GM21390 (cell line): ENCODE results near the gene UNC5B.
"Not testable (repeated sequence)": the region's sequence is repeated elsewhere in the genome, so short reads cannot be mapped to it uniquely, and the experiment has no call there.

Experiments
- ATAC-seq: cut with Tn5 transposase; IDR thresholded peaks from one replicate; pipeline ENCODE4 v1.9.1; 2021; ENCODE audit not compliant: unreplicated experiment

UNC5B gene

DNA sequence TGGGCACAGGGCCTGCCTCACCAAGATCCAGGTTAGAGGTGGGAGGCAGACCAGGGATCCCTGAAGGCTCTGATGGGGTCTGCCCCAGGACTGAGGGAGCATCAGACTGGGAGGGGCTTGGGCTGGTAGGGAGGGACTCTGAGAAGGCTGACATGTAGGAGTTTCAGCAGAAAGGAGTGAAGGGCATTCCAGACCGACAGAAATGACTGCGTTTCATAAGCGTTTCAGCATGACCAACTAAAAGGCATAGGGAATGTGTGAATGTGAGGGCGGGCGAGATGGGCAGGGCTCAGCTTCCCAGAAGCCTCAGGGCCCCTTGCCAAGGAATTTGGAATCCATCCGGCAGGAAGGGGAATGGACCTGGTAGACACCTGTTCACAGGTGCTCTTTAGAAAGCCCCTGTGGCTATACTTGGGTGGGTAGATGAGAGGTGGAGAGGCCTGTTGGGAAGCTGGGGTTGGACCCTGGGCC, 81.8 kb downstream of the UNC5B start:
- no peak for ATAC-seq

DNA sequence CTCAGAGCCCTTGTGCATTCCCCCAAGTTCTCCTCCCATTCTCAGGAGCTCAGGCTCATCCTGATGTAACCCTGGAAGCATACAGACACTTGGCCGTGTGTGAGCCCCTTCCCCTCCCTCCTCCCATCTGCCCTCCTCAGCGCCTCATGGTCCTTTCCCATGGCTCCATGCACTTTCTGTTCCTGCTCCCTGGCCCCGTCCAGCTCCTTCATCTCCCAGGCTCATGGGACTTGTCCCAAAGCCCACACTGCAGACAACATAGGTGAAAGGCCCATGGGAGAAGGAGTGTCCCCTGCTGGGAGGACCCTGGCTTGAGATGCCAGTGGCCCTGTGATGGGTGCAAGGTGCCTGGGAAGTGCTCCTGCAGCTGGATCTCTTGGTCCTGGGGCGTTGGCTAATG, 82.5 kb downstream of the UNC5B start:
- no peak for ATAC-seq

DNA sequence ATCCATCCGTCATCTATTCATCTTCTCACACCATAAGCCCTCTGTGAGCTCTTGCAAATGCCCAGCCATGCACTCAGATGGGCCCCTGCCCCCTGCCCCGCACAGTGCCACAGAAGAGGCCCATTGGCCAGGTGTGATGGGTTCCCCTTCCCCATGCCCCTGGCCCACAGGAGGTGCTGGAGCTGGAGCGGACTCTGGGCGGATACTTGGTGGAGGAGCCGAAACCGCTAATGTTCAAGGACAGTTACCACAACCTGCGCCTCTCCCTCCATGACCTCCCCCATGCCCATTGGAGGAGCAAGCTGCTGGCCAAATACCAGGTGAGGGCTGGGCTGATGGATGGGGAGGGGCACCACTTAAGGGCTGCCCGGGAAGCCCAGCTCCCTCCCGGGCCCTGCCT, 83.3 kb downstream of the UNC5B start:
- ATAC-seq = no peak

DNA sequence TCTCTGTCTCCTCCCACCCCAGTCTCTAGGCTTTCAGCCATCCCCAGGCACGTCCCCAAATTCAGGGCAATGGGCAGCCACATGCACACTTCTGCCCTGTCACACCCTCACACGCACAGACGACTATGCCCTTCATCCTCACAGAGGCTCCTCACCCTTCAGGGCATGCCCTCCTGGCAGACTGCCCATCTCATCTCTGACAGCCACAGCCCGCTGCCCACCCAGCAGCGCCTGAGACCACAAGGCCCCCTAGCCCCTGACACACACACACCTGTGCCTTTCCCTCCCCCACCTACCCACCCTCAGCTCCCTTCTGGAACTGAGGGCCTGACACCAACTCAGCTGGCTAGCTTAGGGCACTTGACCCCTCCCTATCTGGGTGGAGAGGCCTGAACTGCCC, 83.7 kb downstream of the UNC5B start:
- no peak for ATAC-seq

DNA sequence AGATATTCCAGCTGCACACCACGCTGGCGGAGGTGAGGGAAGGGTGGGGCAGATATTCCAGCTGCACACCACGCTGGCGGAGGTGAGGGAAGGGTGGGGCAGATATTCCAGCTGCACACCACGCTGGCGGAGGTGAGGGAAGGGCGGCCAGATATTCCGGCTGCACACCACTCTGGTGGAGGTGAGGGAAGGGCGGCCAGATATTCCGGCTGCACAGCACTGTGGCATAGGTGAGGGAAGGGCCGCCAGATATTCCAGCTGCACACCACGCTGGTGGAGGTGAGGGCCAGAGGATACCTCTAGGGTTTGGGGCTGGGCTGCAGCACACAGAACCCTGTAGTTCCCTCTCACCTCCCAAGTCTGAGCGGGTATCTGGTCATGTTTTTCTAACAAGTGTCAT, 84.4 kb downstream of the UNC5B start:
- ATAC-seq = not testable (repeated sequence)

DNA sequence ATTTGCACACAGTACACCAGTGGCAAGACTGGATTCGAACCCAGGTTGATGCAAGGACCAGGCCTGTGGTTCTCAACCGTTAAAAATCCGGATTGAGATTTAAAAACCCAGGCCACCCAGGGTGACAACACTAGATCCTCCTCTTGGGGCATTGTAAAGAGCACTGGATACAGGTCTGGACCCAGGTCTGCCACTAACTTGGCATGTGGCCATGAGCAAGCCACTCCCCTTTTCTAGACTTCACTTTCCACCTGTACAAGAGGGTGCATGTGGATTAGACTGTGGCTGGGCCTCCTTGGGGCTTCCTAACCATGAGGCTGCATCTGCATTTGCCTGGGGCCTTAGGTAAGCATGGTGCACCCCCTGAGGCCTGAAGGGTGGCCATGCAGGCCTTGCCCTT, 85.0 kb downstream of the UNC5B start:
- ATAC-seq = no peak

DNA sequence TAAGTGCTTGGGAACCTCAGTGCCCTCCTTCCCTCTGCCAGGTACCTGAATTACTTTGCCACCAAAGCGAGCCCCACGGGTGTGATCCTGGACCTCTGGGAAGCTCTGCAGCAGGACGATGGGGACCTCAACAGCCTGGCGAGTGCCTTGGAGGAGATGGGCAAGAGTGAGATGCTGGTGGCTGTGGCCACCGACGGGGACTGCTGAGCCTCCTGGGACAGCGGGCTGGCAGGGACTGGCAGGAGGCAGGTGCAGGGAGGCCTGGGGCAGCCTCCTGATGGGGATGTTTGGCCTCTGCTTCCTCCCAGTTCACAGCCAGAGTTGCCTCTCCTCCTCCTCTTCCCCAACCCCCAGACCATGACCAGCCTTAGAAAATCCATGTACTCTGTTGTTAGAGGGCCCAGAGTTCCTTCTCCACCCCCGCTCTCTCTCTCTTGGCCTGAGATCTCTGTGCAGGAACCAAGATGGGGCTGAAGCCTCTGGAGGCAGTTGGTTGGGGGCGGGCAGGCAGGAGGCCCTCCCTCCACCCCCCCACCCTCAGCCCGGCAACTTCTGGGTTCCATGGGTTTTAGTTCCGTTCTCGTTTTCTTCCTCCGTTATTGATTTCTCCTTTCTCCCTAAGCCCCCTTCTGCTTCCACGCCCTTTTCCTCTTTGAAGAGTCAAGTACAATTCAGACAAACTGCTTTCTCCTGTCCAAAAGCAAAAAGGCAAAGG, 86.9 kb downstream of the UNC5B start:
- ATAC-seq = no peak

DNA sequence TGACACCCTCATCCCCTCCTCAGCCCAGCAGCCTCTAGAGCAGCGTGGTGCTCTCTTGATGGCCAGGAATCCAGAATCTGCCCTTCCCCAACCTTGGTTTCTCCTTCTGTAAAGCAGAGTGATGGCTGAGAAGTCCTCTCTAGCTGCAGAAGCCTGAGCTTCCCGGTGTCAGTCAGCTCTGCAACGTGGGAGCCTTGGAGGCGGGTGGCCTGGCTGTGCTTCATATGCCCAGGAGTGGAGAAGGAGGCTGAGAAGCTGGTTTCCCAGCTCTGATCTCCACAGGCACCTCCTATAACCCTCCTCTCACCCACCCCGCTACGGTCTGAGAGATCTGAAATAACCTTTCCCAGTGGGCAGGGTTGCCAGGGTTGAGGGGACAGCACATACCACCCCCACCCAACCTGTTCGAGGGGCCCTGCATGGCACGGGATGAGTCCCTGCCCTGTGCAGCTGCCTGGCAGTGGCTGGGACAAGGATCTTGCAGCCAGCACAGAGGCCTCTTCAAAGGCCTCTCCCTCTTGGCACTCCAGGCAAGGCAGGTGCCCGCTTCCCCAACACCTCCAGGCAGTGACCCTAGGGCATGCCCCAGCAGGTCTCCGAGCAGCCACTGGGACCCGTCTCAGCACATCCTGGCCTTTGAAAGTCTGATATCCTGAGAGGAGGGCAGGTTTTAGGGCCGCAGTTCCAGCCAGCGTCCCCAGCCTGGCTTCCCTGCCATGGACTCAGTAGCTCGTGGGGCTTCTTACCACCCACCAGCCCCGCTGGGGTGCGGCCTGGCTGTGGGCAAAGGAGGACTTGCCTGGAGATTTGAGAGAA, 88.4 kb downstream of the UNC5B start:
- ATAC-seq = no peak

DNA sequence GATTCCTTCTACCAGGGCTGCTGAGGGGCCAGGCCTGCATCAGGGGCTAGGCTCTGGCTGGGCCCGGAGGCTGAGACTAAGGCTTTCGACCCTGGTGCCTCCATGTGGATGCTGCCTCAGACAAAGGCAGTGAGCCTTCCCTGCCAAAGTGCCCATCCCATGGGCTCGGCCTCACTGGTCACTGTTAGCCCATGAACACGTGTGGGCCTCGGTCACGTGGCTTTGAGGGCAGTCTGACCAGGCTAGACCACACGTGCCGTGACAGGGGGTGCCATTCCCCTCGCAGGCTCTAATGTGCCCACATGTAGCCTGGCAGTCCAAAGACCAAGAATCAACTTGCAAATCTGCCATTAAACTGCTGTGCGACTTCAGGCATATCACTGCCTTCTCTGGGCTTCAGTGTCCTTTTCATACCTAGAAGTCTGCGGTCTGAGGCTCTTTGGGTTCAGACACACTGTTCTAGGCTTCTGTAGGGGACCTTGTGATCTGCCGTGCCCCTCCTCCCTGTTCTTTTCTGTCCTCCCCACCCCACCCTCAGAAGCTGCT, 89.1 kb downstream of the UNC5B start:
- ATAC-seq = no peak

DNA sequence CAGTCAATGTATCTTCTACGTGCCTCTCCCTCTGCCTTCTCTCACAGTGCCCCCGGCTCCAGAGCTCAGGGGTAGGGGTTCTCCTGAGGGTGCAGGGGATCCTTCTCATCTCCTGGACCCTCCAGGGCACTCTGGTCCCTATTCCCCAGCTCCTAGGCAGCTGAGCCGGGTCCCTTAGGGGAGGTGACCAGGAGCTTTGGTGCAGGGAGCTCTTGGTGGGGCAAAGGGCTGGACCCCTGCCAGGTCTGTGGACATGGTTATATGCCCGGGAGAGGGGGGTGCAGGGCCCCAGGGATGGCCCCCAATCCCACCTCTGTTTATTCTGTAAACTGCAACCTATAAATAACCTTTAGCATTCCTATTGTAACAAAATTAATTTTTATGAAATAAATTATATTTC, 90.1 kb downstream of the UNC5B start:
- ATAC-seq = no peak

DNA sequence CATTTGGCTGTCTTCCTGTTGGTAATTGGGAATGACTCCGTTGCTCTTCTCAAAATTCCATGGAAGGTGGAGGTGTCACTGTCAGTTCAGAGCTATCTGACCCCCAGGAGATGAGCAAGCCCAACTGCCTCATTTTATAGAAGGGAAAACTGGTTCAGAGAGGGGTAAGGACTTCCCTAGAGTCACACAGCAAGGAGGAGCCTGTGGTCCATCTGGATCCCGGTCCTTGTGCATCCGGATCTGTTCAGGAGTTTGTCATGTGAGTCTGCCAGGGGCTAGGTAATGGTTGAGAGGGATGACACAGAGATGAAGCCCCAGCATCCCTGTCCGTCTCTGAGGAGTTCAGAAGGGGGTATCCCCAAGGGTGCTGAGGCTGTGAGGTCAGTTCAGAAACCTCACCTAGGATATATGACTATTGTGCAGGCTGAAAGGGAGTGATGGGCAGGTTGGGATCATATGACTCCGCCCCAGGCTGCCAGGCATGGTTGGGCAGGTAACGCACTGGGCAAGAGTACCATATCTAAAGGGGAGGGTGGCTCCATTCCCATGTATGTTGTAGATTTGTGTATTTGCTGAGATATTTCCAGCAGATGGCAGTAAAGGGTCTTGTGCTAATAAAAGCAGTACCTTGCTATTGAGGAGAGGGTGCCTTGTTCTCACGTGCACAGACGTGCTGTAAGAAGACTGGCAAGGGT, 90.7 kb downstream of the UNC5B start:
- ATAC-seq = no peak

DNA sequence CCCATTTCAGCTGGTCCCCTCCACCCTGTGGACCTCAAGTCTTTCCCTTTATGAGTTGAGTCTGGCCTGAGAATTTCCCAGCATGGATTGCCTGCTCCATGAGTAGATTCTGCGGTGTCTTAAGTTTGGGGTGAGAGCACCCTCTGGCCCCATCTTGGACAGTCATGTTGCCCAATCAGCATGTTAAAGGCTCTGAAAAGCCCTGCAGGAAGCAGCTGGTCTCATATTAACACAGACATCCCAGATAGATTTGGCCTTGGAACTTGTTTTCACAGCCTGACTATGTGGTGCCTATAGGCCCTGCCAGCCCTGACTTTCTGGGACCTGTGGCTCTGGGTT, 91.2 kb downstream of the UNC5B start:
- ATAC-seq = no peak

DNA sequence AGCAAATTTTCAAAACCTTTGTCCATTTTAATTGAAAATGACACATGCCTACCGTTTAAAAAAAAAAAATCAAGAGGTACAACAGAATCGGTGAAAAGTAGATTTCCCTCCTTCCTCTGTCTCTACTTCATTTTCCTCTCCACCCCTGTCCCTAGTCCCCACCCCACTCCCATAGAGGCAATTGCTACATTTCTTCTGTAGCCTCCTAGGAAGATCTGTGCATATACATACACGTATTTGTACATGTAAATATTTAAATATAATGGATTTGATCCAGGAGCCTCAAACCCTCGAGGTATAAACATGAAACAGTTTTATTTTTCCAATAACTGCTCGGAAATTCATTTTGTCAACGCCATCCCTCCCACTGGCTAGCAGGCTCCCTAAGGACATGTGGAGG, 92.5 kb downstream of the UNC5B start:
- no peak for ATAC-seq

DNA sequence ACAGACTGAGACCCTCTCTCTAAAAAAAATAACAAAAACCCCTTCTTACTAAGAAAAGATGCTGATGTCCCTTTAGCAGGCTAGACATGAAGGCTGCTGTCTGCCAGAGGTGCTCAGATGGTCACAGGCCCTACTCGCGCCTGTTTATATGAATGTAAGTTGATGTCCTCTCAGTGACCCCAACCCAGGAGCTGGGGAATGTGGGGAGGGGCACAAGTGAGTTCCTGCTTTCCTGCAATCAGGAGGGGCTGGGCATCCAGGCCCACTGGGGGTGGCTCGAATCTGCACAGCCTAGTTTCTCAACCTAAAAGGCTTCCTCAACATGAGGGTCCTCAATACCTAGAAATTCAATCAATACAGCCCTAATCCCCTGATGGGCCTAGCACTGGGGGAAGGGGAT, 94.6 kb downstream of the UNC5B start:
- no peak for ATAC-seq

DNA sequence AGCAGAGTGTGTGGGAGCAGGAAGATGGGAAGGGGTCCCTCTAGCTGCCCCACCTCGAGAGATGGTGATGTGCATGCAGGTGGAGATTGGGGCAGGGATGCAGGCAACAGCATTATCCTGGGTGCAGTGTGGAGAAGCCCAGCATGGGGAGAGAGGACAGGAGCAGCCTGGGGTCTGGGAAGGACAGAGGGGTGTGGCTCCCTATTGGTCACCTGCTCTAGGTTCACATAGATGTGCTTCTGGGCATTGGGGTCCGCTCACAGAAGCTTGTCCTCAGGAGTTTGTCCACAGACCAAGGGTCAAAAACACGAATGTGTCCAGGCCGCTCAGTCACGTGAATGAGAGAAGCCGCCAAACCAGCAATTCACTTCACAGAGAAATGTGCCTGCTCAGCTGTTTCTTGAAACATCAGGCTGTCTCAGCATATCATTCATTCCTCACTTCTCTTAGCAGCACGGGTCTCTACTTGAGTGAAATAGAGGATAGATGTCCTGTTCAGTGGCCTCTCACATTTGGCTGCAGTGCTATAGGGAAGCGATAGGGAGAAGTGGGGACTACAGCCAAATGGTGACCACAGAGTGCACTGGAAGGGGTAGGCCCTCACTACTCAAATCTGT, 95.2 kb downstream of the UNC5B start:
- no peak for ATAC-seq

DNA sequence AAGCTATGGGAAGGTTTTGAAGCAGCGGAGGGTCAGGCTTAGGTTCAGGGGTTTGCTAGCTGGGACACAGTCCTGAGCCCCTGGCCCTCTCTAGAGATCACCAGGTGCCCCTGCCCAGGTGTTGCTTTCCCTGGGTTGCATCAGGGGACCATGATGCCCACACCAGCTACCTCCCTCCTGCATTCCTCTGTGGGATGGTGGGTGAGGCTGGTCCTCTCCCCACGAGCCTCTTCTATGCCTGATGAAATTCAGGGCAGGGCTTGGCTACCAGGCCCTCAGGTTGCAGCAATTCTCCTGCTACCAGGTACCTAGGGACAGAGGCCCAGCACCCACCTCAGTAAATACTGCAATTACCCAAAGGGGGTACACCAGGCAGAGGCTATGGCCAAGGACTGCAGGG, 95.9 kb downstream of the UNC5B start:
- no peak for ATAC-seq

DNA sequence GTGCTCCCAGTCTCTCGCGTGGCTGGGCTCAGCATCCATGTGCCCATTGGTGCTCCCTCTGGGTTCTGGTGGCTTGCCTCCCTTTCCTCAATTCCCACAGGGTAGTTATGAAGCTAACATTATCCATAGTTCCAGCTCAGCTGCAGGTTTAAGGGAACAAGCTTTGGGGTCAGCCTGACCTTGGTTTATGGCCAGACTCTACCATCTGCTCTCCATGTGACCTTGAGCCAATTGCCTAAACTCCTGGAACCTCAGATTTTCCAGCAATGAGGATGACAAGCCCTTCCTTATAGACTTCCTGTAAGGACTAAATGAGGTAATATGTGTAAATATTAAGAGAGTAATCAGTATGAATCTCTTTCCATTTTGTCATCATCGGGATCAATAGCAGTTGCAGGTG, 96.6 kb downstream of the UNC5B start:
- no peak for ATAC-seq

DNA sequence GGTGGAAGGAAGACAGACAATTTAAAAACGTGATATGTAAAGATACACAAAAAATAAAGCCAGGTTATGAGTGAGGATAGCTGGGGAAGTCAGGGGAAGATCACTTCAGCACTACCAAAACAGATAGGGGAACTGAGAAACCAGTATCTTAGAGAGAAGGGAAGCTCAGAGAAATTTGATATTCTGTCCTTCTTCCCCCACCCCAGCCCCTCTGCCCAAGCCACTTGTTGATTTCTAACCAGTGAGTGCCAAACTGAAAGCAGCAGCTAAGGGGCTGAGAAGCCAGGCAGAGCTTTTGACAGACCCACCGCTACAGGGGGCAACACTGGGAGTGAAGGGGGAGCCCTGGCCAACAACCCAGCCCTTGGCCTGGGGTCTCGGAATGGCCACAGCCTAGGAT, 97.5 kb downstream of the UNC5B start:
- no peak for ATAC-seq

DNA sequence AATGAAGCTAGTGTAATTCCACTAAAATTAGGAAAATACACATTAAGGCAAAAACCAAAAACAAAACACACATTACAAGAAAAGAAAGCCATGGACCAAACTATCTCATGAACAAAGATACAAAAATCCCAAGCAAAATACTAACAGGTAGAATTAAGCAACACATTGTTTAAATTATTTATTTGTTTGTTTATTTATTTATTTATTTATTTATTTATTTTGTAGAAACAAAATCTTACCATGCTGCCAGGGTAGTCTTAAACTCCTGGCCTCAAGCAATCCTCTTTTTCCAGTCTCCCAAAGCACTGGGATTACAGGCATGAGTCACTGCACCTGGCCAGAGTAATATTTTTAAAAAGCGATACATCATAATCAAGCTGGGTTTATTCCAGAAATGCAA, 99.8 kb downstream of the UNC5B start:
- ATAC-seq = no peak

DNA sequence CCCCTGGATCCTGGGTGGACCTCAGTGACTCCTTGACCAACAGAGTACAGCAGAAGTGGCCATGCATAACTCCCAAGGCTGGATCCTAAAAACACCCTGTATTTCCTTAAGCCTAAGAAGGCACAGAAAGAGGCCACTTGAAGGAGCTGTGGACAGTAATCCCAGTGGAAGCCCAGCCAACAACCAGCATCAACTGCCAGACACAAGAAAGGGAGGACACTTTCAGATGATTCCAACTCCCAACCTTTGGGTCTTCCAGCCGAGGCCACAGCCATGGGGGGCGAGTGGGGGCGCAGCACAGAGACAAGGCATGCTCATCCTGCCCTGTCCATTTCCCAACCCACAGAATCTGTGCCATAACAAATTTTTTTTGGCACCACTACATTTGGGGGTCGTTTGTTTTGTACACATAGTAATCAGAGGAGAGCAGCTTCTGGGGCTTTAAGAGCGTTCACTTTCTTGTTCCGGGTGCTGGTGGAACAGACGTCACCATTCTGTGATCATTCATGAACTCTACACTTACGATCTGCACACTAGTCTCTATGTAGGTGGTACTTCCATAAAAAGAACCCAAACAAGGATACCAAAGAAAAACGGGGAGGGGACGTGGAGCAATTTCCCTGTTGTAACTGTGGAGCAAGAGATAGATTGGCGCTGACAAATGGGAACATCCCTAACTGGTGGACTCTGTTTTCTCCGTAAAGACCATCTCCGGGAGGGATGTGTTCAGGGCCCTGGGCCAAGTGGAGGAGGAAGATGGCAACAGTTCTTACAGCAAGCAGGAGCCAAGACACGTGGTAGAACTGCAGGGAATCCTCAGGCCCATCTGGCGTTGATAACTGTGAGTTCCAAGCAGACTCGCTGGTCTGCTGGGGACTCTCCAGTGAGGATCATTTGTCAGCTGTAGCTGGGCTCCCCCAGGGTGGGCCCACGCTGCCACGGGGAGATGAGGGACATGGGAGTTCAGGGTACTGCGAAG, 100.7 kb downstream of the UNC5B start:
- no peak for ATAC-seq
